Hippocampal formation (tissue), 2 donors: ENCODE results near the gene CDH7.

Experiments
- DNase-seq, 2 donors: peaks; one replicate each; lab custom pipeline; 2025; lab: John Stamatoyannopoulos, UW

CDH7 gene

GRCh38 chr18:65750389-65751154 lies at the start of gene CDH7:
TSS of gene CDH7 (plus strand) at chr18:65751012. CDS start at chr18:65762843, 11,831 bp downstream.
- DNase-seq, result no peak

DNA sequence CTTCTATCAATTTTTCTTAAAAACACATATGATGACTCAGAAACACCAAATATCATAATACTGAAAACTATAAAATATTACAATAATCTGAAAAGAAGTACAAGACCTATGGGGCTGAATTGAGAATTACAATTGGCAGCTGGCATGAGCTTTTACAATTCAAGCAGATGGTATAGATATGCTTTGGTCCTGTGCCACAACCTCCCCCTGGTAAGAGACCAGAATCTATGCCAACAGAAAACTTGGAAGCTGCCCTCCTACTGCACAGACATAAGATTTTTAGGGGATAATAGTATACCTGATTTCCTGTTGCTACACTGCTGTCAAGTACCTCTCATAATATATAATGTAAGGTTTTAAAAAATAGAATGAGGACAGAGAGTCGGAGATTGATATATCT lies 46.8 kb upstream of the CDH7 start:
- DNase-seq, result no peak

- DNase-seq, result no peak
Observed at GRCh38 chr18:65706646-65707045, 44.2 kb upstream of the CDH7 start.

GRCh38 chr18:65711493-65711892 lies 39.3 kb upstream of the CDH7 start:
- no peak for DNase-seq

DNA sequence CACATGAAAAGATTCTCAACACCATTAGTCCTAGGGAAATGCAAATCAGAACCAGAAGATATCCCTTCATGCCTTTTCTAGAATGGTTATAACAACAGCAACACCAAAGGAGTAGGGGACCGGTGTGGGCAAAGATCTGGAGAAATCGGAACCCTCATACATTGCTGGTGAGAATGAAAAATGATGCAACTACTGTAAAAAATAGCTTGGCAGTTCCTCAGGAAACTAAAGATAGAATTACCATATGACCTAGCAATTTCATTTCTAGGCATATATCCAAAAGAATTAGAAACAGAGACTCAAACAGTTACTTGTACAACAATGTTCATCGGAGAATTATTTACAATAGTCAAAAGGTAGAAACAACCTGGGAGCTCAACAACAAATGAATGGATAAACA lies 29.2 kb upstream of the CDH7 start:
- DNase-seq, result no peak

DNA sequence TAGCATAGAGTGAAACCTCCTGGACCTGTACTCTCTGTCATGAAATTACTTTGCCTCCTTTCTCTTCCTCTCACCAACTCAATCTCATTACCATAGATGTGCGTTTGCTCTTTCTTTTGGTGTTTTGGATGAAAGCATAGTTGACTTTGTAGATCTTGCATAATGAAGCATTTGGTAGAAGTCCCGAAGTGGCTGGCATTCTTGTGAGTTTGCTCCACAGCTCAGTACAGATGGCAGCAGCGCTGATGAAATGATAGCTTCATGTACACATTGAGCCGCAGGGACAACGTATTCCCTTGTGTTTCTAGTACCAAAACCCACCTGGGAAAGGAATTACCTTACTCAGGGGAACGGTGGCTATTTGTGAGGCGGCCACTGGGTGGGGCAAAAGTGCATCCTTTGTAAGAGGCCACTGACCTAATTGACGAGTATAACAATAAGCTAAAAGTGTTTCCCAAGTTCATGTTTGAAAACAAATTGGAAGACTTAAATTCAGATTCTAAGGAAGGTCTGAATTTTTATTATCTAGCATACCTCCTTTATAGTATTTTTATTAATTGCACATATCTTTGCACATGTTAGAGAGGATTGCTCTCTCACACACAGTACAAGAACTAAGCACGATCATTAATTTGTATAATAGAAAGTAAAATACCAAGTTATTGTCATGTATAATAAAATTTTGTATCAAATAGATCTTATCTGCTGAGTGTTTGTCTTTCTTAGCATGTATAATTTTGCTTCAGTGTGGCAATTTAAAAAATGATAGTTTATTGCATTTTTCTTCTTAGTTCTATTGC lies 25.4 kb upstream of the CDH7 start:
- DNase-seq, result no peak

DNA sequence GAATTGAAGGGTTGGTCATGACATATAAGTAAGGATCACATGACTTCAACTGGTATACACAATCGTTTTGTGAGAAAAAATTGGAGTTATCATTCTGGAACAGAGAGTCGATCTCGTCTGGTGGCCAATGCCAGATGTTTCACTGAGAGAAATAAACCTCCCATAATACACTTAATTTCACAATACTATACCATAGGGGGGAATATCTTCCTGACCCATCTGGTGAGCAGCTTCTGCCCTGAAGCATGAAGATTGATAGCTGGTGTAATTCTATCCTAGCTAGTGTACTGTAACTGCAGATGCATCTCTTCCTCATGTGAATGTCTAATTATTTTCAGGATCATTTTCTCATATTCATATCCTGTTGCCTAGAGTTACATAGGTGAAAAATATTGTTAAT lies 15.7 kb upstream of the CDH7 start:
- no peak for DNase-seq

DNA sequence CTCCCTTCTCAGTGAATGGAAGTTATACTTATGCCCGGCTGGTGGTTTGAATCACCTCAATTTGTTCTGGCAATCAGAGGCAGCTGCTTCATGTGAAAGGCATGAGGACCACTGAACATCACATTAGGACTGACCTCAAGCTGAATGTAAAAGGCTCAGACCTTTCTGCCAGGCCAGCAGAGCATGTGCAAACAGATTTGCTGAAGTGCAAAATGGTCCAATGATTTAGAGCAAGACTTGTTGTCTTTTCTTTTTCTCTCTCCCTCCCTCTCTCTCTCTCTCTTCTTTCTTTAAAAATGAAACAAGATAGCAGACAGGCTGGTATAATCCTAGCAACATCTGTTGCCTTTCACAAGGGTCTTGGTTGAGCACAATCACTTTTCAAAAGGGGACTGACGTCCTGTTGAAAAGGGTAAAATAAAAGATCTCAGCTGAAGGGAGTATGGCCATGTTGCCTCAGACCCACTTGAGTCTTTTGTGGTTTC lies 13.3 kb upstream of the CDH7 start:
- DNase-seq, result no peak

DNA sequence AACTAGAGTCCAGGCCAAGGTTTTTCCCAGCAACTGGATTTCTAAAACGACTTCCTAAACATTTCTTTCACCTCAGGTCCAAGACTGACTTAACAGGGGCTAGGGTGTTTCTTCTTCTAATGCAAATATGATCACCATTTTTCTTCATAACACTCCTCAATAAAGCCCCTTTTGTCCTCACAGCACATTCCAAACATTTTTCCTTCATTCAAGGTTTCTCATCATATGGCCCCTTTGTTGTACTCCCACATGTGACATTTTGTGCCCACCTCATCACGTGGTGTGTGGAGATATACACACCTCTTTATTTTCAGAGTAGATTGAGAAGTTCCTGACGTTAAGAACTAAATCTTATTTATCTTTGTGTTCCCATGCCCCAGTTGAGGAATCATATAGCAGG lies 3.9 kb upstream of the CDH7 start:
- no peak for DNase-seq

DNA sequence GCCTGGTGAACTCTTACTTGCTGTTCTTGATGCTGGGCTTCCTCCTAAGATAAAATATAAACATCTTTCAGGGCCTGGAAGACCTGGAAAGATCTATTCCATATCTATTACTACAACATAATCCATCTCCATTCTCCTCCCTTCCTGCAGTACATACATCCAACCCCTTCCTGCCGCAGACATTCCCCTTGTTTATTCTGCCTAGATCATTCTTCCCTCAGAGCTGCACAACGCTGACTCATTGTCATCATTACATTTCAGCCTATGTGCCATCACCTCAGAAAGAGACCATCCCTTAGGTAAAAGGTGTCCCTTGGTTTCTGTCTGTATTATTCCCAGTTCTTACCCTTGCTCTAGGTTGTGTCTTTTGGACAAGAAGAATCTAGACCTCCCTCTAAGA lies 2.5 kb upstream of the CDH7 start:
- no peak for DNase-seq

GRCh38 chr18:65749841-65750240 lies 971 bp upstream of the CDH7 start:
- no peak for DNase-seq

- no peak for DNase-seq
Observed at GRCh38 chr18:65751155-65752085, 608 bp downstream of the CDH7 start.

DNA sequence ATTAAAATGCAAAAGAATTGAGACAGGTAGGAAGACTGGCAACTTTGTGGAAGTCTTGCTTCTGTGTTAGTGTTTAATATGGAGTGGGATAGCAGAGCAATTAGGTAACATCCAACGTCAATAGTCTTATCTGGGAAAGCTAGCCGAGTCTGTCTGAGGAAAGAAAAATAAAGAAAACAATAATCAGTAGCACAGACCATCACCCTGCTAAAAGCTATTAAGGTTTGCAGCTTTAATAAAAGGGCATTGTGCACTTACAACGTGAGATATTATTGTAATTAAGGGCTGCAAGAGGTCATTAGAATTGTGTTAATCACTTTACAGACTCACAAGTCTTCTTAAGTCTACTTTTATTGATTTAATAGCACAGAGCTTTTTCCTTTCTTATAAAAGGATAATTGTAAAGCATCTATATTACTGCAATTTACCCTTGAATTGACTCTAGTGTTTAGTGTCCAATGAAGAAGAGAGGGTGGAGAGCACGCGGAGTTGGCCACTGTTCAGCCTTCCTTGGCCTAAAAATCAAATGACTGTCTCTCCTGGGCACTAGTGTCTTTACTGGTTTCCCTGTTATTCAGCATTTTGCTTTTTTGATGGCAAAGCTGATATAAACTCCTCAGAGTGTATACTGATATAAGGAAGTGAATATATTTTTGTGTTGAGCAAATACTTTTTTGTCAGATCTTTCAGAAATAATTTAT lies 2.0 kb downstream of the CDH7 start:
- no peak for DNase-seq

GRCh38 chr18:65753520-65753919 lies 2.7 kb downstream of the CDH7 start:
- peak; percentile 20 to 51 for DNase-seq

DNA sequence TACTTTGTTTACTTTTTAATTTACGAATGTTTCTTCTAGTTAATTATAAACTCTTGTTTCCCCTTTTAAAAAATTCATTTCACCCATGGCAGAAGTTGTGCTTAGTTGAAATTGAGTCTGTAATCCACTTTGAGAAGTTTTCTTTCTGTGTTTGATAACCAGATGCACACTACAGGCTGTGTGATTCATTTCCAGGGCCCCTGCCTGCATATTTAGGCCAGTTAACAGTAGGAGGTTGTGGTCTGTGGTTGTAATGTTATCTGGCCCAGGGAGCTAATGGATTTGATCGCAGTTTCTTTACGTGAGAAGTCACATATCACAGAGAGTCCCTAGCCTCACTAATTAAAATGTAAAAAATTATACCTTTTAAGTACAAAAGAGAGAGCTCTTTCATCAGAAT lies 3.3 kb downstream of the CDH7 start:
- no peak for DNase-seq

DNA sequence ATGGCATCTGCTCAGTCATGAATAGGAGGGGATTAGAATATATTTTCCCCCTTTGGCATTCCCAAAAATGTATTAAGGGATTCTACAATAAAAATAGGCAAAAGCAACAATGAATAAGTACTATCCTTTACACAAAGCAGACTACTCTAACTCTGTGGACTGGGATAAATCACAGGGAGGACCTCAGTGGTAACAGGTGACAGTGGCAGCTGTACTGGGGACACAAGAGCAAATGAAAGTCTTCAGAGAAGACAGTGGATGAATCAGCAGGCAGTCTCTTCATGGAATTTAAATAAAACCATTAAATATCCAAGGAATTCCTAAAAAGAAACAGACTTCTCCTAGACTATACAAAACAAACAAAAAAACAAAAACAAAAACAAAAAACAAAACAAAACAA lies 4.8 kb downstream of the CDH7 start:
- DNase-seq, result no peak

DNA sequence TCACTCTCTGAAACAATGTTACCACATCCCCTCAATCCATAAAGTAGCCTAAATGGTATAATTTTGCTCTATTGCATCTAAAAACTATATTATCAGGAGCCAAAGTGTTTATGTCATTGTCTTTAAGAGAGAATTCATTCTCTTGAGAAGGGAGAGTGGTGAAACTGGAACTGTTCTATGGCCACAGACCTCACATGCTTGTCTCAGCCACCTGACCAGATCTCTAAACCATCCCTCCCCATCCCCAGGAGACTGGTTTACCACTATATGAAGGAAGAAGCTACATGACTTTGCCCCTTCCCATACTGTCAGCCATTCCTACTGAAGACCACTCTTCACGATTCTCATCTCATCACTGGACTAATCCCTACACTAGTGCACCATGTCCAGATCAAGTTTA lies 9.6 kb downstream of the CDH7 start:
- no peak for DNase-seq

- DNase-seq, result no peak
Observed at GRCh38 chr18:65761636-65762295, 11.0 kb downstream of the CDH7 start.

GRCh38 chr18:65762556-65762955 lies 11.7 kb downstream of the CDH7 start:
- DNase-seq, result no peak

DNA sequence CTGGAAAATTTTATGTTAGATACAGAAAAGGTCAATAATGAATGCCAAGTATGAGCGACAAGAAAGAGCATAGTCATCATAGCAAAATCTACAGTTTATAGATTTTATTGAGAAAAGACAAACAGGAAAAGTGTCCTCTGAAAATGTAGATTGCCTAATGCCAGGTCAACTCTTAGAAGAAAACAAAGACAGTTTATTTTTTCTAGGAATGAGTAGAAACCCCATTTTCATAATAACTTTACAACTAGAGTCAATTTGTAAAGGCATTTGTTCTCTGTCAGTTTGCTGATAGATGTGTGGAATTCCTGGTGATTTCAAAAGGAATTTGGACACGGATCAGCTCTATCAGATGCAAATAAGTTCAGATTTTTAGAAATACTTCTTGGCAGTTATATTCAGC lies 16.6 kb downstream of the CDH7 start:
- DNase-seq, result no peak
